Stimulated activated CD8-positive, alpha-beta memory T cell treated with anti-CD3 and anti-CD28 coated beads, Interleukin-4, amount 100 ng/mL, for 1 hour (primary cell): ENCODE results near the gene ABCC2.

Experiments
- DNase-seq, 2 donors: peaks; one replicate each; pipeline ENCODE4 v3.0.0-alpha.2; 2020; ENCODE audit warnings: low read depth in 2 of 2, low spot score in 1 of 2

The ABCC2 gene

GRCh38 chr10:99770408-99771045 lies 11.9 kb upstream of the ABCC2 start:
- no peak for DNase-seq

DNA sequence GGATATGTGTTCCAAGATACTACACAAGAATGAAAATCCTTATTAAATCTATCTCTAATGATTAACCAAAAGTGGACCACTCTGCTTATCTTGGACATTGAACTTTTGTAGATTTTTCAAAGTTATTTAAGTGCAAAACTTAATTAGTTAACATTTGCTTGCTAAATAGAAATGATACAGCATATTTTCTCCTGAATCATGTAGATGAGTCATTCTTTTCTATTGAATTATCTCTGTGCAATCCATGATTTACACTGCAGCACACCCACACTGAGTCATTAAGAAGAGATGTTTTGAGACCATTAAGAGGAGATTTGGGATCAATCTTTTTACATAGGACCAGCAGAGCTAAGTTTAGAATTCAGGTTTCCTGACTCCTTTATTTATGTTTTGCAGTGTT lies 6.6 kb upstream of the ABCC2 start:
- DNase-seq: no peak

- DNase-seq: no peak
Measured at GRCh38 chr10:99777918-99778714, 4.3 kb upstream of the ABCC2 start.

DNA sequence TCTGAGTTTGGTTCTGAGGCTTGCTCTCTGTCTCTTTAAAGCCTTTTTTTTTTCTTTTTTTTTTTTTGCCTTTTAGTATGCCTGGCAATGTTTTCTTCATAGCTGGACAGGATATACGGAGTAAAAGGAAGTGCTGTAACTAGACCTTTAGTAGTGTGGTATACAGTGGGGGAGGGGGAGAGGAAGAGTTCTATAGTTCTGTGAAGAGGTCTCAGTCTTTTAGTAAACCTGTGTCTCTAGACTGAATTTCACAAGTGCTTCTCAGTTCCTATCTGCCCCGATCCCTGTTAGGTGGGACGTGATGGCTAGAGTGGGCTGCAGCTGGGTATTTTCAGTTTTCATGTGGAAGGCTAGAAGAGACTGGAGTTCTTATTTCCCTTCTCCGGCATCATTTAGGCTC lies 3.1 kb upstream of the ABCC2 start:
- DNase-seq: no peak

GRCh38 chr10:99781734-99782429 lies 558 bp upstream of the ABCC2 start:
- DNase-seq: no peak

- DNase-seq: no peak
Measured at GRCh38 chr10:99784016-99784726, 1.7 kb downstream of the ABCC2 start.

DNA sequence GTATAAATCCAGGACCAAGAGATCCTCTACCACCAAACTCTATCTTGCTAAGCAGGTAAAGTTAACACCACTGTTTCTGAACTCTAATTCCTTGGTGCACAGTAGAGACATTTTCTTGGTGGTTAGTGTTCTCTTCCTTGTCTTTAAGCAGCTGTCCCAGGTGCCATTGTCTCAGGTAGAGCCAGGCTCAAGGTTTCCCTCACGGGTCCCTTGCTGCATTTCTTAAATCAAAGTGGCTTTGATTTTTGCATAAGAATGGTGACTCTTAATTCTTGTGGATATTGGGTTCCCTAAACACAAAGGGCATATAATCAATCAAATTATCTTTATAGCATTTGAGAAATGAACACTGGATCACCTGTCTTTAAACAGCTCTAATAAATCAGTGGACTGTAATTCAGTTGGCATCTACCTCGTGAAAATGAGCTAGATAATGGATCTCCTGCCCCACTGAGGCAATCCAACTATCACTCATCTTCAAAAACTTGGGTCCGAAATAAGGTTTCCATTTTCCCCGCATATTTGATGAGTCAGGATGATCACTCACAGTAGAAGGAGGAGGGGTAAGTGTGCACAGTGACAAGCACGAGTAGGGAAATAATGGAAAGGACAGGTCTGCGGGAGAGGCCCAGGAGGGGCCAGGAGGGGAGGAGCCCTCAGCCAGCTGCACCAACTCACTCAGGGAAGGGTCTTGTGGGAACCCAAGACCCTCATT lies 2.4 kb downstream of the ABCC2 start:
- DNase-seq: no peak

DNA sequence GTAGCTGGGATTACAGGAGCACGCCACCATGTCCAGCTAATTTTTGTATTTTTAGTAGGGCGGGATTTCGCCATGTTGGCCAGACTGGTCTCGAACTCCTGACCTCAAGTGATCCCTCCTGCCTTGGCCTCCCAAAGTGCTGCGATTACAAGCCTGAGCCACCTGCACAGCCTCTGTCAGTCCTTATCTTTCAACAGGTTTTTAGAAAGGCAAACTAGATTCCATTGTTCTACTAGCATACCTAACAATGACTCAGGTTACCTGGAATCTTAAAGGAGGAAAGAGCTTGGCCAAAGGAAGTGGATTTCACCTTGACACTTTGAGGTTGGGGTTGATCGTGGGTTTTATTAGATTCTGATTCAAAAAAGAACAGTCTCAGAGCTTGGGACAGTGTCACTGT lies 3.2 kb downstream of the ABCC2 start:
- no peak for DNase-seq

GRCh38 chr10:99787311-99787710 lies 4.9 kb downstream of the ABCC2 start:
- DNase-seq: no peak

DNA sequence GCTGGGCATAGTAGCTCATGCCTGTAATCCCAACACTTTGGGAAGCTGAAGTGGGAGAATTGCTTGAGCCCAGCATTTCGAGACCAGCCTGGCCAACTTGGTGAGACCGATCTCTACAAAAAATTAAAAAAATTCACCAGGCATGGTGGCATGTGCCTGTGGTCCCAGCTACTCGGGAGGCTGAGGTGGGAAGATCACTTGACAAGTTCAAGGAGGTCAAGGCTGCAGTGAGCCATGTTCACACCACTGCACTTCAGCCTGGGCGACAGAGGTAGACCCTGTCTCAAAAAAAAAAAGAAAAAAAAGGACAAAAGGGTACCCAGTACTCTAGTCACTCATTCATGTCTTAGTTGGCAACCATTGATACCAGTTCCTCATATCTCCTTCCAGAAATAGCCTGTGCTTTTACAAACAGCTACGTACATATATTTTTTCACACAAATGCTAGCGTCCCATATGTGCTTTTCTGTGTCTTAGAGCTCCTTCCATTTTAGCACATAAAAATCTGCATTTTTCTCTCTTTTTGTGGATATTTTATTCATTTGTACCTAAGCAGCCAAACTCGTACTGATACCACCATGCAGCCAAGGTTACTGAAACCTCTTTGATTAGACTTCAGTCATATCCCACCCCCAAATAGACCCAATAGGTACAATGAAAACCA lies 5.5 kb downstream of the ABCC2 start:
- no peak for DNase-seq

GRCh38 chr10:99788598-99789256 lies 6.3 kb downstream of the ABCC2 start:
- DNase-seq: no peak

GRCh38 chr10:99791831-99792230 lies 9.4 kb downstream of the ABCC2 start:
- no peak for DNase-seq

GRCh38 chr10:99793819-99794218 lies 11.4 kb downstream of the ABCC2 start:
- no peak for DNase-seq

DNA sequence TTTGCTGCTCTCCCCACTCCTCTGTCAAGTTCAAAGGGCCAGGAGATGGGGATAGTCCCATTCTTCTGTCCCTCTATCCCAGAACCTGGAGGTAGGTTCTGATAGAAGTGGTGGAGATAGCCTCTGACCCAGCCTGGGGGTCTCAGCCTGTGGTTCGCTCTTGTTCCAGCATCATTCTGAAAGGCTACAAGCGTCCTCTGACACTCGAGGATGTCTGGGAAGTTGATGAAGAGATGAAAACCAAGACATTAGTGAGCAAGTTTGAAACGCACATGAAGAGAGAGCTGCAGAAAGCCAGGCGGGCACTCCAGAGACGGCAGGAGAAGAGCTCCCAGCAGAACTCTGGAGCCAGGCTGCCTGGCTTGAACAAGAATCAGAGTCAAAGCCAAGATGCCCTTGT lies 14.5 kb downstream of the ABCC2 start:
- no peak for DNase-seq

GRCh38 chr10:99798031-99798430 lies 15.6 kb downstream of the ABCC2 start:
- DNase-seq: no peak

DNA sequence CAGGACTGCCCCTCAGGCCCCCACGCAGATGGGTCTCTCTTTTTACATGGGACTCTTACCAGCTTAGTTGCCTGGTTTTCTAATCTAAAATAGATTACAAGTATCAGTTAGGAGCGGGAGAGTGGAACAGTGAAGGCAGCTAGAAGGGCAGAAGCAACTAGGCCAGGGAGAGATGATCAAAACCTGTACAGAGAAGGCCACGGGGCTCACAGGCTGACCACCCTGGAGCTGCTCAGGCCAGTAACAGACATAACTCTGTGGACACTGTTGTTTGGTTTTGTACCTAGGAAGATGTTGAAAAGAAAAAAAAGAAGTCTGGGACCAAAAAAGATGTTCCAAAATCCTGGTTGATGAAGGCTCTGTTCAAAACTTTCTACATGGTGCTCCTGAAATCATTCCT lies 16.5 kb downstream of the ABCC2 start:
- DNase-seq: no peak

DNA sequence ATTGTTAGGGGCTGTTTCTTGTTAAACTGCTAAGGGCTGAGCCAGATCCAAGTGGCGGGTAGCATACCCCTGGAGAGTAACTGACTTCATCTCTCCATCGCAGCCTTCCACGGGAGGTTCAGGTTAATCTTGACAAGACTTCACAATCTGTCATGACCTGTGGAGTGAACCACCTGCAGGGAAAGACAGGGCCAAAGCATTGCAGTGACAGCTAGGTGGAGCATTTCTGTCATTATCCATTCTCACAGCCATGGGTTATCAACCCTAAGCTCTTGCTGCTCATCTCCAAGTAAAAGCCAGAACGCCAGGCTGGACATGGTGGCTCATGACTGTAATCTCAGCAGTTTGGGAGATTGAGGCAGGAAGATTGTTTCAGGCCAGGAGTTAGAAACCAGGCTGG lies 17.2 kb downstream of the ABCC2 start:
- no peak for DNase-seq

- DNase-seq: no peak
Measured at GRCh38 chr10:99804471-99804870, 22.0 kb downstream of the ABCC2 start.

GRCh38 chr10:99805190-99805589 lies 22.8 kb downstream of the ABCC2 start:
- DNase-seq: no peak

DNA sequence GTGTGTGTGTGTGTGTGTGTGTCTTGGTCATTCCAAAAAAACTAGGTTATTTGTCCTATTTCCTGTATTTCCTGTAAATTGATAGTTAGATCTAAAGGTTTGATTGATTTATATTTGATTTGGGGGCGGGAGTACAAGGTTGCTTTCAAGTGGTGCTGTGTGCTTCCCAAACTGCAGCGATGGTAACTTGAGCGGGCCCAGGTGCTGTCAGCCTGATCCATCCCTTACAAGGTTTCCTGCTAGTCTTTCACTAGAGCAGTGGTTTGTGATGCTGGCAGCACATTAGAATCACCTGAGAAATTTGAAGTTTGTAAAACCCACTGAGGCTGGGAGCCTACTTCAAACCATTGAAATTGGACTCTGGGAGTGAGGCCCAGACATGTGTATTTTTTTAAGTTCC lies 23.7 kb downstream of the ABCC2 start:
- DNase-seq: no peak
